CD4-positive, alpha-beta T cell treated with Interleukin-6 for 4 hours (primary cell): Measurements from ENCODE around the gene CBR4.
A peak's percentile ranks its signal among the peaks of the same experiment; 100 is the strongest.

Experiments
- DNase-seq: peaks from one replicate; pipeline ENCODE4 v3.0.0-alpha.2; 2020; ENCODE audit warnings: mixed read lengths

Gene CBR4

GRCh38 chr4:169032883-169033645, 23.0 kb upstream of the CBR4 start:
- no peak for DNase-seq

GRCh38 chr4:169032194-169032593, 22.1 kb upstream of the CBR4 start:
- DNase-seq = no peak

- no peak for DNase-seq
Measured at GRCh38 chr4:169031392-169031791, 21.3 kb upstream of the CBR4 start.

GRCh38 chr4:169030562-169030982, 20.5 kb upstream of the CBR4 start:
- DNase-seq = no peak

- DNase-seq = no peak
Measured at GRCh38 chr4:169029947-169030346, 19.9 kb upstream of the CBR4 start.

GRCh38 chr4:169027663-169028062, 17.6 kb upstream of the CBR4 start:
- DNase-seq = no peak

GRCh38 chr4:169025184-169025583, 15.1 kb upstream of the CBR4 start:
- DNase-seq = no peak

- no peak for DNase-seq
Measured at GRCh38 chr4:169024762-169025161, 14.7 kb upstream of the CBR4 start.

GRCh38 chr4:169018406-169018805, 8.4 kb upstream of the CBR4 start:
- DNase-seq = no peak

GRCh38 chr4:169017971-169018370, 7.9 kb upstream of the CBR4 start:
- DNase-seq = no peak

- no peak for DNase-seq
Measured at GRCh38 chr4:169015186-169015623, 5.2 kb upstream of the CBR4 start.

- no peak for DNase-seq
Measured at GRCh38 chr4:169014586-169014985, 4.5 kb upstream of the CBR4 start.

- no peak for DNase-seq
Measured at GRCh38 chr4:169013396-169013795, 3.3 kb upstream of the CBR4 start.

- no peak for DNase-seq
Measured at GRCh38 chr4:169012049-169012448, 2.0 kb upstream of the CBR4 start.

- DNase-seq = peak; percentile 66
Measured at GRCh38 chr4:169009286-169010124, 550 bp downstream of the CBR4 start.

- DNase-seq = no peak
Measured at GRCh38 chr4:169005453-169006099, 4.5 kb downstream of the CBR4 start.

- no peak for DNase-seq
Measured at GRCh38 chr4:169000315-169000714, 9.7 kb downstream of the CBR4 start.

GRCh38 chr4:168999809-169000208, 10.2 kb downstream of the CBR4 start:
- DNase-seq = no peak

- DNase-seq = no peak
Measured at GRCh38 chr4:168998596-168998995, 11.5 kb downstream of the CBR4 start.

- DNase-seq = no peak
Measured at GRCh38 chr4:168995537-168996295, 14.3 kb downstream of the CBR4 start.

- DNase-seq = no peak
Measured at GRCh38 chr4:168994958-168995357, 15.1 kb downstream of the CBR4 start.

- no peak for DNase-seq
Measured at GRCh38 chr4:168993714-168994510, 16.1 kb downstream of the CBR4 start.
